ENCODE results near the gene ERC2. TPM values are rescaled to one million over a fixed set of nuclear protein-coding genes. Genes with fewer than 3 reads are reported as not detected.

The ERC2 gene
- total RNA-seq, 3 donors from 2014 or later, result 0.64 to 7.3 (median 1.3) TPM

GRCh38 chr3:55630280-55630920, 837.9 kb downstream of the ERC2 start:
- no peak overlapping the region for H3K4me3 ChIP-seq
- H3K36me3 ChIP-seq, result no peaks in the 10 kb centered on the region
- peaks cover 0 to 6% of the 10 kb centered on the region in 2 donors for H3K4me1 ChIP-seq
- intact Hi-C loops (cut with DNase I; ENCODE audit: low total_unique reads), result no loop called here
- TF ChIP-seq POLR2AphosphoS5 (IDR thresholded peaks at IDR 0.05), result no peak
- TF ChIP-seq POLR2A (IDR thresholded peaks at IDR 0.05), result no peak
- TF ChIP-seq, protein P1, sequence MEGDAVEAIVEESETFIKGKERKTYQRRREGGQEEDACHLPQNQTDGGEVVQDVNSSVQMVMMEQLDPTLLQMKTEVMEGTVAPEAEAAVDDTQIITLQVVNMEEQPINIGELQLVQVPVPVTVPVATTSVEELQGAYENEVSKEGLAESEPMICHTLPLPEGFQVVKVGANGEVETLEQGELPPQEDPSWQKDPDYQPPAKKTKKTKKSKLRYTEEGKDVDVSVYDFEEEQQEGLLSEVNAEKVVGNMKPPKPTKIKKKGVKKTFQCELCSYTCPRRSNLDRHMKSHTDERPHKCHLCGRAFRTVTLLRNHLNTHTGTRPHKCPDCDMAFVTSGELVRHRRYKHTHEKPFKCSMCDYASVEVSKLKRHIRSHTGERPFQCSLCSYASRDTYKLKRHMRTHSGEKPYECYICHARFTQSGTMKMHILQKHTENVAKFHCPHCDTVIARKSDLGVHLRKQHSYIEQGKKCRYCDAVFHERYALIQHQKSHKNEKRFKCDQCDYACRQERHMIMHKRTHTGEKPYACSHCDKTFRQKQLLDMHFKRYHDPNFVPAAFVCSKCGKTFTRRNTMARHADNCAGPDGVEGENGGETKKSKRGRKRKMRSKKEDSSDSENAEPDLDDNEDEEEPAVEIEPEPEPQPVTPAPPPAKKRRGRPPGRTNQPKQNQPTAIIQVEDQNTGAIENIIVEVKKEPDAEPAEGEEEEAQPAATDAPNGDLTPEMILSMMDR (IDR thresholded peaks at IDR 0.05), result peak; percentile 8 to 32 (median 9)
- H3K27me3 ChIP-seq, result no peaks in the 10 kb centered on the region
- no peaks in the 10 kb centered on the region for H3K9me3 ChIP-seq
- no peak for DNase-seq (ENCODE audit: low spot score in 2 of 2)
- H3K27ac ChIP-seq, result peak overlapping the region; percentile 62

GRCh38 chr3:55629432-55629831, 838.8 kb downstream of the ERC2 start:
- no peaks in the 10 kb centered on the region for H3K9me3 ChIP-seq
- H3K36me3 ChIP-seq, result no peaks in the 10 kb centered on the region
- H3K27me3 ChIP-seq, result no peaks in the 10 kb centered on the region
- no peak overlapping the region for H3K4me3 ChIP-seq
- TF ChIP-seq, protein P1 (IDR thresholded peaks at IDR 0.05), result no peak
- TF ChIP-seq POLR2AphosphoS5 (IDR thresholded peaks at IDR 0.05), result no peak
- no peak for TF ChIP-seq POLR2A (IDR thresholded peaks at IDR 0.05)
- H3K27ac ChIP-seq, result peak overlapping the region; percentile 62
- DNase-seq (ENCODE audit: low spot score in 2 of 2), result peak in 1 of 2 donors; percentile 54
- intact Hi-C loops (cut with DNase I; ENCODE audit: low total_unique reads), result no loop called here
- peaks cover 0 to 6% of the 10 kb centered on the region in 2 donors for H3K4me1 ChIP-seq

DNA sequence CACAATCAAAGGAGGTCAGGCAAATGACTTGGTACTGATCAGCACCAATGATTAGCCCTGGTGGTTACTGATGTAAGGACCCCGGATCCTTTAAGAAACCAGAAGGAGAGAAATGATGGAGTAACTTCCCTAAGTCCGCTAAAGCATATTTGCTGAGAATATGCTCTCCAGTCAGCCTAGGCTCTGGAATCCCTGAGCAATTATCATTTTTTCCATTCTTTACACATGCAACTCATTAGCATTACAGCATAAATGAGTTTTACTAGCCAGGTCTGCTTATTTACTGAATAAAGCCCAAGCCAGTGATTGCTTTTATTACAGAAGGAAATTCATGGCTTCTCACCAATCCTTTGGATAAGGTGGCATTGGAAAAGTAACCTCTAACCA, 842.0 kb downstream of the ERC2 start:
- Histone ChIP-seq H3K4me3 (no peak overlapping the region), H3K4me1 (peaks cover 0 to 6% of the 10 kb centered on the region in 2 donors), H3K9me3 (no peaks in the 10 kb centered on the region), H3K36me3 (no peaks in the 10 kb centered on the region), H3K27me3 (no peaks in the 10 kb centered on the region), H3K27ac (no peak overlapping the region)
- TF ChIP-seq POLR2AphosphoS5 (IDR thresholded peaks at IDR 0.05) (no peak), POLR2A (IDR thresholded peaks at IDR 0.05) (no peak)
- TF ChIP-seq, protein P1 (IDR thresholded peaks at IDR 0.05), result no peak
- intact Hi-C loops (cut with DNase I; ENCODE audit: low total_unique reads), result no loop called here
- DNase-seq (ENCODE audit: low spot score in 2 of 2), result no peak

- intact Hi-C loops (cut with DNase I; ENCODE audit: low total_unique reads), result no loop called here
- H3K27me3 ChIP-seq, result no peaks in the 10 kb centered on the region
- no peaks in the 10 kb centered on the region for H3K9me3 ChIP-seq
- H3K27ac ChIP-seq, result no peak overlapping the region
- no peaks in the 10 kb centered on the region for H3K36me3 ChIP-seq
- TF ChIP-seq POLR2A (IDR thresholded peaks at IDR 0.05) (no peak), POLR2AphosphoS5 (IDR thresholded peaks at IDR 0.05) (no peak)
- TF ChIP-seq, protein P1 (IDR thresholded peaks at IDR 0.05), result no peak
- no peak overlapping the region for H3K4me3 ChIP-seq
- DNase-seq (ENCODE audit: low spot score in 2 of 2), result no peak
- no peaks in the 10 kb centered on the region for H3K4me1 ChIP-seq
Observed at GRCh38 chr3:55624238-55624637, 844.0 kb downstream of the ERC2 start.

- Histone ChIP-seq H3K27ac (no peak overlapping the region), H3K4me1 (no peaks in the 10 kb centered on the region), H3K36me3 (no peaks in the 10 kb centered on the region), H3K9me3 (no peaks in the 10 kb centered on the region), H3K27me3 (no peaks in the 10 kb centered on the region), H3K4me3 (no peak overlapping the region)
- TF ChIP-seq, protein P1 (IDR thresholded peaks at IDR 0.05), result no peak
- TF ChIP-seq POLR2A (IDR thresholded peaks at IDR 0.05) (no peak), POLR2AphosphoS5 (IDR thresholded peaks at IDR 0.05) (no peak)
- DNase-seq (ENCODE audit: low spot score in 2 of 2), result no peak
- intact Hi-C loops (cut with DNase I; ENCODE audit: low total_unique reads), result no loop called here
Observed at GRCh38 chr3:55623786-55624185, 844.5 kb downstream of the ERC2 start.

All from breast epithelium (tissue), 4 donors.